Thyroid gland (tissue), 4 donors: ENCODE data around the gene RPS19. TPM values are rescaled to one million over a fixed set of nuclear protein-coding genes. Genes with fewer than 3 reads are reported as not detected.
"Not testable (repeated sequence)": the region's sequence is repeated elsewhere in the genome, so short reads cannot be mapped to it uniquely, and the experiment has no call there.

Experiments
- DNase-seq, 2 donors: peaks; one replicate each; pipeline ENCODE4 v3.0.0-alpha.2; 2019
- H3K27ac ChIP-seq, 3 donors: fragments of 200-600 bp; sonication (generic); 1 replicate in 2 of 3; 2 replicates in 1 of 3; pipeline ENCODE4 v1.5.1; 2016 to 2019; ENCODE audit warnings: mild to moderate bottlenecking in 1 of 3, moderate library complexity in 1 of 3
- H3K27me3 ChIP-seq: fragments of 200-600 bp; sonication (generic); one replicate; pipeline ENCODE4 v1.5.1; 2019
- H3K36me3 ChIP-seq, 2 donors: fragments of 200-600 bp; sonication (generic); one replicate each; pipeline ENCODE4 v1.5.1; 2016 to 2019
- H3K4me1 ChIP-seq, 2 donors: fragments of 200-600 bp; sonication (generic); one replicate each; pipeline ENCODE4 v1.5.1; 2017 to 2019
- H3K4me3 ChIP-seq, 3 donors: fragments of 200-600 bp; sonication (generic); replicated peaks in 1 of 3; 1 replicate in 2 of 3; 2 replicates in 1 of 3; pipeline ENCODE4 v1.5.1; 2016; ENCODE audit warnings: mild to moderate bottlenecking in 1 of 3
- H3K9me3 ChIP-seq: fragments of 200-600 bp; sonication (generic); one replicate; pipeline ENCODE4 v1.5.1; 2017
- POLR2A ChIP-seq, 2 donors: fragments of 450-650 bp; IDR thresholded peaks; one replicate each; pipeline ENCODE4 v1.6.1; 2017; ENCODE audit warnings: antibody characterized with exemption in 2 of 2, mild to moderate bottlenecking in 2 of 2, moderate library complexity in 1 of 2
- WGBS, 2 donors: methylation state at CpG; one replicate each; pipeline ENCODE4 v1.1.5; 2017; 5-methylcytosine and 5-hydroxymethylcytosine counted together
- intact Hi-C: fragments of 100-400 bp; cut with DNase I; formaldehyde crosslinking; loops from one replicate; pipeline ENCODE4 v1.15.1; 2023
- total RNA-seq, 4 donors: library from RNA; depleted of rRNA; stranded (reverse); fragments of >200 nt; gene quantifications; one replicate each; pipeline ENCODE4 v1.2.3, GENCODE V29; 2016
- TF ChIP-seq, protein P1 (sequence below), 6 experiments: fragments of 200-600 bp in 3 of 6; fragments of 450-650 bp in 3 of 6; sonication (generic) in 3 of 6; IDR thresholded peaks; one replicate each; pipeline ENCODE4 v1.5.1; 2016 to 2019; ENCODE audit warnings: antibody characterized with exemption in 6 of 6, mild to moderate bottlenecking in 2 of 6, inconsistent platforms in 1 of 6, moderate library complexity in 1 of 6

The RPS19 gene
- total RNA-seq, 4 donors from 2014 or later, result 351 to 1,305 (median 623) TPM

DNA sequence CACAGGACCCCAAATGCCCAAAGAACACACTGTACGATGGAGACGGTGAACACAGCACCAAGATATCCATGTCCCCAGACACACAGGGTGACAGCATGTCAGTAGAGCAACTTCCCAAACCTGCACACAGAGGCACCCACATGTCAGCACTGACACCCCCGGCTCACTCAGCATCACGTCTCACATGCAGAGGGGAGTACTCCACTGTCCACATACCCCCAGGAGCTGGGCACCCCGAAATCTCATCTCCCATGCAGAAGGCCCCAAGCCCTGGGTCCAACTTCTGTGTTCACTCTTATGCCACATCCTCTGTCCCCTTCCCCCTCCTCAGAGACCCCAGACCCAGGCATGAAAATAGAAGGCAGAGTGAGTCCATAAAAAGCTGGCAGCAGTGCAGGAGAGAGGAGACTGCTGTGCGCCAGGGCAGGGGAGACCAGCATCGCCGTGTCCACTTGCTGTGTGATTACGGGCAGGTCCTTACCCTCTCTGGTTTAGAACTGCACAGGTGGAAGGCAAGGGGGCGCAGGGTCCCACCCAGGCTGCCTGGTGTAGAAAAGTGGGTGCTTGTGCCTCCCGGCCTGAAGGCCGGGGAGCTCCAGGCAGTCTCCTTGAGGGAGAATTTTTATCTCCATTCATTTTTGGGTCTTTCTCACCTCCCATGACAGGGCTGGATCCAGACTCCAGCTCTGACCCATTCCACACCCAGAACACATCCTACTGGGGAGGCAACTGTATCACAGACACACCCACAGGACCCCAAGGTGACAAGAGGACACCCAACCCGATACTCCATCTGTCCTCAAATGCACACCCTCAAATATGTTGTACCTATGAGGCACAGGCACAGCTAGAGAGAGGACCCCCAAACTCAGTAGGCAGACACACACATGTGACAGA is 51.2 kb downstream of the RPS19 start:
- DNase-seq, result no peak
- H3K36me3 ChIP-seq, result peaks cover 5 to 8% of the 10 kb centered on the region in 2 donors
- 43 to 72% methylated on average over 5 to 13 of the region's 13 CpGs for whole genome bisulfite sequencing, 2 donors
- H3K9me3 ChIP-seq, result no peaks in the 10 kb centered on the region
- TF ChIP-seq POLR2A (IDR thresholded peaks at IDR 0.05), result no peak
- TF ChIP-seq, protein P1, sequence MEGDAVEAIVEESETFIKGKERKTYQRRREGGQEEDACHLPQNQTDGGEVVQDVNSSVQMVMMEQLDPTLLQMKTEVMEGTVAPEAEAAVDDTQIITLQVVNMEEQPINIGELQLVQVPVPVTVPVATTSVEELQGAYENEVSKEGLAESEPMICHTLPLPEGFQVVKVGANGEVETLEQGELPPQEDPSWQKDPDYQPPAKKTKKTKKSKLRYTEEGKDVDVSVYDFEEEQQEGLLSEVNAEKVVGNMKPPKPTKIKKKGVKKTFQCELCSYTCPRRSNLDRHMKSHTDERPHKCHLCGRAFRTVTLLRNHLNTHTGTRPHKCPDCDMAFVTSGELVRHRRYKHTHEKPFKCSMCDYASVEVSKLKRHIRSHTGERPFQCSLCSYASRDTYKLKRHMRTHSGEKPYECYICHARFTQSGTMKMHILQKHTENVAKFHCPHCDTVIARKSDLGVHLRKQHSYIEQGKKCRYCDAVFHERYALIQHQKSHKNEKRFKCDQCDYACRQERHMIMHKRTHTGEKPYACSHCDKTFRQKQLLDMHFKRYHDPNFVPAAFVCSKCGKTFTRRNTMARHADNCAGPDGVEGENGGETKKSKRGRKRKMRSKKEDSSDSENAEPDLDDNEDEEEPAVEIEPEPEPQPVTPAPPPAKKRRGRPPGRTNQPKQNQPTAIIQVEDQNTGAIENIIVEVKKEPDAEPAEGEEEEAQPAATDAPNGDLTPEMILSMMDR (IDR thresholded peaks at IDR 0.05), result no peak
- no peak overlapping the region for H3K27ac ChIP-seq
- no peak overlapping the region for H3K4me3 ChIP-seq
- peaks cover 14% of the 10 kb centered on the region for H3K27me3 ChIP-seq
- intact Hi-C loops, result no loop called here
- no peaks in the 10 kb centered on the region for H3K4me1 ChIP-seq

DNA sequence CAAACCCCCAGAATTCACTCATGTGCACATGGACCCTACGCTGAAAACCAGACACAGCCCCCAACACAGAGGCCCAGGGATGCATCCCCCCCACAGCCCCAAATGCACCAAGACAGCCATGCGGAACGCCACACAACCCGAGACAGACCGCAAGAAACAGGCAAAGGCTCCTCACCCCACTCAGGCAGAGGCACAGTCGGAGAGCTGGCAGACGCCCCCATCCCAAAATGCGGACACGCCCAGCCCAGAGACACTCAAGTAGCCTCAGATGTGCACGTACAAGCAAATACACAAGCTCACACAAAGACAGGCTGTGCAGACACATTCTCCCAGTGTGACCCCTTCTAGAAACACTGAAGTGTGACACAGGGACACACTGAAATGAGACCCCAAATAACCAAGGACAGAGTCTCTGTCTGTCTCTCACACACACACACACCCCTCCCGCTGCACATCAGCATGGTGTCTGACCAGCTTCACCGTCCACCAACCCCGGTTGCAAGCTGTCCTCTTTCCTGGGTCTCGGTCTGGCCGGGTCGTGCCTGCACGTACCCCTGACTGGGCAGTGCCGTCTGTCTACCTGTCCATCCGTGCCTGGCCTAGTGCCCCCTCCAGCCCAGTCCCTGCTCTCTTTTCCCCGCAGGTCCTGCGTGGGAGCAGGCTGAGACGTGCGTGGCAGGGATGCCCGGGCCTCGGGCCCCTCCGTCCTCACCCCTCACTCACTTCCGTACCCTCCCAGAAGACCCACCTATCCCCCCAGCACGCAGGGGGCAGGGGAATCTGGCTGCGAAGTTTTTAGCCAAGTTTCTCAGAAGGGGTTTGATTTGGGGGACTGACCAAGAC is 52.1 kb downstream of the RPS19 start:
- H3K27me3 ChIP-seq, result peaks cover 14% of the 10 kb centered on the region
- intact Hi-C loops, result no loop called here
- H3K27ac ChIP-seq, result no peak overlapping the region

DNA sequence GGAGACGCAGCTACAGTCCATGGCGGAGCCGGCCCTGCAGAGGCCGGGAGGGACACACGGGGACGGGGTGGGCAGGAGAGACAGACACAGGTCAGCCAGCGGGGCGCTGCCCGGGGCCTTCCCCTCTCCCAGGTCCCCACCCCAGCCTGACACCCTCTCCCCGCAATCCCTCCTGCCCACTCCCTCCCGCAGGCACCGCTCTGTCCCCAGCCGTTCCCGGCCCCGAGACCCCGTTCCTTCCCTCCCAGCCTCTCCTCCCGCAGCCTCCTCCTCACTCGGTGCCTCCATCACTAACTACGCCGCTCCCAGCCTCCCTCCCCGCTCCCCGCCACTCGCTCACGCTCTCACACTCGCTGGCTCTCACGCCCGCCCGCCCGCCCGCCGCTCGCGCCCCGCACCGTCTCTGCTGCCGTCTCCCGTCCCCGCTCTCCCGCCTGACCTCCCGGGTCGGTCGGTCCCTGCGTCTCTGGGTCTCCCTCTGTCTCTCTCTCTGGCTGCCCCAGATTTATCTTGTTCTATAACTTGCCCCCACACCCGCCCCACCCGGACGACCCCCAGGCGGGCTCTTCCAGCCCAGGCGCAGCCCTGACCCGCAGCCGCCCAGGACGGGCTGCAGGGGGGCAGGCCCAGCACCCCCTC is 53.0 kb downstream of the RPS19 start:
- Histone ChIP-seq H3K4me1 (no peaks in the 10 kb centered on the region), H3K9me3 (no peaks in the 10 kb centered on the region), H3K4me3 (no peak overlapping the region), H3K27me3 (peaks cover 14% of the 10 kb centered on the region), H3K36me3 (no peaks in the 10 kb centered on the region), H3K27ac (no peak overlapping the region)
- DNase-seq, result no peak
- 1 to 3% methylated on average over 35 to 49 of the region's 51 CpGs for WGBS, 2 donors
- intact Hi-C loops, result no loop called here
- no peak for TF ChIP-seq POLR2A (IDR thresholded peaks at IDR 0.05)
- TF ChIP-seq, protein P1 (IDR thresholded peaks at IDR 0.05), result no peak

More for the DNA sequence above, 52.1 kb downstream of the RPS19 start:
- no peaks in the 10 kb centered on the region for H3K4me1 ChIP-seq
- H3K4me3 ChIP-seq, result no peak overlapping the region
- no peaks in the 10 kb centered on the region for H3K9me3 ChIP-seq
- no peak for TF ChIP-seq POLR2A (IDR thresholded peaks at IDR 0.05)
- TF ChIP-seq, protein P1 (IDR thresholded peaks at IDR 0.05), result no peak
- H3K36me3 ChIP-seq, result peaks cover 0 to 1% of the 10 kb centered on the region in 2 donors
- 2 to 4% methylated on average over 19 to 25 of the region's 29 CpGs for WGBS, 2 donors
- DNase-seq, result no peak

DNA sequence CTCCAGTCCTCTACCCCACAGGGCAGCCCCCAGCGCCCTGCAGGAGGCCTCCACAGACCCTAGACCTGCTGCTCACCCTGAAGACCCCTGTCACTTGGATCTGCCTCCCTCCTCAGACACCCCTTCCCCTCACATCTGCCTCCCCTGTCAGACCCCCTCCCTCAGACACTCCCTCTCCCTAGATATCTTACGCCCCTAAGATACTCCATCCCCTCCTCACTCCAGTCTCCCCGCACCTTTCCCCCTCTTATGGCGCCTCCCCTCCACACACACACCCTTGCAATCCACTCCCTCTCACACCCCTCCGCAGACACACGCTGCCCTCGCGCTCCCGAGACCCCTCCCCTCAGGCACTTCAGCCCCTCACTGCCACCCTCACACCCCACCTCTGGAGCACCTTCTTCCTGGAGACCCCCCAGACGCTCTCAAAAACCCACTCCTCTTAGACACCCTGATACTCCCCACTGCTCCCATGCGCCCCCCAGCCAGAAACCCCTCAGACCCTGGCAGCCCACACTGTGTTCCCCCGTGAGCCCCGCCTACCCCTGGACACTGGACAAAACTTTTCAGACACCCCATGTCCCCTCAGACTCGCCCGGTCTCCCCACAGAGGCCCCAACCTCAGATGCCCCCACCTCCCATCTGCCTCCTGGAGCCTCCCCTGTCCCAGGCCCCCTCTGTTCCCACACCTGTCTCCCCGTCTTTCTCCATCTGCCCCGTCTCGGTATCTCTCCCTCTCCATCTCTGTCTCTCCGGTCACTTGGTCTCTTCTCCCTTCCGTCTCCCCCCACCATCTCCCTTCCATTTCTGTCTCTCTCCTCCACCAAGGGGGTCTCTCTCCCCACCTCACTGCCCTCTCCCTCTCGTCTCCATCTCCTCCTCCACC is 53.7 kb downstream of the RPS19 start:
- H3K4me1 ChIP-seq, result no peaks in the 10 kb centered on the region
- no peaks in the 10 kb centered on the region for H3K9me3 ChIP-seq
- intact Hi-C loops, result no loop called here
- 5 to 8% methylated on average over 20 to 21 of the region's 21 CpGs for WGBS, 2 donors
- peaks cover 14% of the 10 kb centered on the region for H3K27me3 ChIP-seq
- no peak for DNase-seq
- no peak overlapping the region for H3K27ac ChIP-seq
- TF ChIP-seq, protein P1 (IDR thresholded peaks at IDR 0.05), result no peak
- TF ChIP-seq POLR2A (IDR thresholded peaks at IDR 0.05), result no peak
- no peak overlapping the region for H3K4me3 ChIP-seq
- H3K36me3 ChIP-seq, result no peaks in the 10 kb centered on the region

DNA sequence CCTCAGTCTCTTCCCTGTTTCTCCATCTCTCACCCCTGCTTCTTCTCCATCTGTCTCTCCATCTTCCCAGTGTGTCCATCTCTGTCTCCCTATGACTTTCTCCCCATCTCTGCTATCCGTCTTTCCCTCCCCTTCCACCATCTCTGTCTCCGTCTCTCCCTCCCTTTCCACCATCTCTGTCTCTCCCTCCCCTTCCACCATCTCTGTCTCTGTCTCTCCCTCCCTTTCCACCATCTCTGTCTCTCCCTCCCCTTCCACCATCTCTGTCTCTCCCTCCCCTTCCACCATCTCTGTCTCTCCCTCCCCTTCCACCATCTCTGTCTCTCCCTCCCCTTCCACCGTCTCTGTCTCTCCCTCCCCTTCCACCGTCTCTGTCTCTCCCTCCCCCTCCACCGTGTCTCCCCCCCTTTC is 54.4 kb downstream of the RPS19 start:
- 5 to 9% methylated on average over 2 to 4 of the region's 5 CpGs for WGBS, 2 donors
- H3K36me3 ChIP-seq, DNase-seq, H3K27ac ChIP-seq, H3K4me3 ChIP-seq, H3K4me1 ChIP-seq, H3K9me3 ChIP-seq, intact Hi-C loops: not testable (repeated sequence)
- H3K27me3 ChIP-seq, result peaks cover 14% of the 10 kb centered on the region
